ENCODE measurements around the gene NGLY1.

Gene NGLY1

GRCh38 chr3:25782938-25783660 lies at the start of gene NGLY1:
Gene NGLY1, minus strand, starts transcription at chr3:25783443. Its CDS starts 53 bp downstream, at chr3:25783390.
- DNase-seq = peak; percentile 73

- peak; percentile 6 for DNase-seq
These were observed 48.3 kb upstream of the NGLY1 start for GRCh38 chr3:25831578-25831977.

GRCh38 chr3:25830373-25831280 lies 47.4 kb upstream of the NGLY1 start:
- DNase-seq = no peak

- DNase-seq = no peak
These were observed 43.3 kb upstream of the NGLY1 start for GRCh38 chr3:25826510-25826909.

GRCh38 chr3:25823314-25823713 lies 40.1 kb upstream of the NGLY1 start:
- DNase-seq = no peak

GRCh38 chr3:25821746-25822573 lies 38.7 kb upstream of the NGLY1 start:
- no peak for DNase-seq

- DNase-seq = no peak
These were observed 37.7 kb upstream of the NGLY1 start for GRCh38 chr3:25820816-25821486.

GRCh38 chr3:25820366-25820765 lies 37.1 kb upstream of the NGLY1 start:
- DNase-seq = peak; percentile 0

- no peak for DNase-seq
These were observed 35.1 kb upstream of the NGLY1 start for GRCh38 chr3:25818335-25818734.

GRCh38 chr3:25817638-25818037 lies 34.4 kb upstream of the NGLY1 start:
- DNase-seq = no peak

GRCh38 chr3:25817107-25817506 lies 33.9 kb upstream of the NGLY1 start:
- DNase-seq = no peak

- no peak for DNase-seq
These were observed 29.4 kb upstream of the NGLY1 start for GRCh38 chr3:25812644-25813043.

GRCh38 chr3:25804676-25805075 lies 21.4 kb upstream of the NGLY1 start:
- no peak for DNase-seq

GRCh38 chr3:25803833-25804232 lies 20.6 kb upstream of the NGLY1 start:
- DNase-seq = no peak

- no peak for DNase-seq
These were observed 18.5 kb upstream of the NGLY1 start for GRCh38 chr3:25801786-25802185.

GRCh38 chr3:25789596-25790556 lies 6.6 kb upstream of the NGLY1 start, which contains the start of gene OXSM:
Gene OXSM, plus strand, starts transcription at chr3:25790090. Its CDS starts 931 bp downstream, at chr3:25791021.
- DNase-seq = peak; percentile 84

GRCh38 chr3:25789209-25789595 lies 6.0 kb upstream of the NGLY1 start:
- DNase-seq = no peak

- no peak for DNase-seq
These were observed 4.4 kb upstream of the NGLY1 start for GRCh38 chr3:25787689-25788088.

- no peak for DNase-seq
These were observed 2.6 kb upstream of the NGLY1 start for GRCh38 chr3:25785826-25786225.

- DNase-seq = peak; percentile 0
These were observed 1.7 kb upstream of the NGLY1 start for GRCh38 chr3:25784971-25785370.
